Spleen (tissue), 7 donors: ENCODE results near the gene RASA3.

Experiments
- CTCF ChIP-seq, 11 experiments: fragments of 200-600 bp in 7 of 11; fragments of 450-650 bp in 4 of 11; sonication (generic) in 4 of 11; IDR thresholded peaks in 8 of 11; conservative IDR thresholded peaks in 3 of 11; 1 replicate in 7 of 11; 2 replicates in 4 of 11; pipeline versions ENCODE4 v1.4.0 to v1.8.0; 2016 to 2021; ENCODE audit warnings: antibody characterized with exemption in 11 of 11, inconsistent platforms in 4 of 11, mild to moderate bottlenecking in 1 of 11
- POLR2A ChIP-seq, 3 donors: fragments of 450-650 bp; IDR thresholded peaks; one replicate each; pipeline ENCODE4 v1.5.1; 2017; ENCODE audit warnings: antibody characterized with exemption in 3 of 3, mild to moderate bottlenecking in 1 of 3
- POLR2AphosphoS5 ChIP-seq, 3 donors: sonication (generic); formaldehyde crosslinking; IDR thresholded peaks; one replicate each; pipeline ENCODE4 v1.5.1; 2017; ENCODE audit warnings: antibody characterized with exemption in 3 of 3
- donor health status: DM: no; HTN: no; CAD: no; lungs with moderate emphysema.
- donor health status: DM: no; HTN: no; CAD: no.
- donor health status: DM: no; HTN: no; CAD: no.

GRCh38 chr13:114077933-114078325 is 54.5 kb downstream of the RASA3 start:
- TF ChIP-seq CTCF (IDR thresholded peaks at IDR 0.05 in 8 of 11, conservative IDR thresholded peaks at IDR 0.05 in 3 of 11) (no peak), POLR2AphosphoS5 (IDR thresholded peaks at IDR 0.05) (peak in 1 of 3 donors; percentile 27), POLR2A (IDR thresholded peaks at IDR 0.05) (no peak)
